PC-9 (cell line): Measurements from ENCODE around the gene TBC1D22A.

Source experiments
- CTCF ChIP-seq: fragments of 200-600 bp; sonication (generic); conservative IDR thresholded peaks from 2 replicates; pipeline ENCODE4 v1.6.1; 2017; ENCODE audit warnings: mixed run types, antibody characterized with exemption, mild to moderate bottlenecking, moderate library complexity
- EZH2 ChIP-seq: fragments of 200-600 bp; sonication (generic); IDR thresholded peaks from 2 replicates; pipeline ENCODE4 v1.8.0; 2017; ENCODE audit warnings: antibody characterized with exemption, low read depth

GRCh38 chr22:47005506-47006408 is 243.3 kb downstream of the TBC1D22A start:
- TF ChIP-seq CTCF (no peak), EZH2 (no peak)
